ELR (cell line): ENCODE measurements around the gene TUBB8.
"Not testable (repeated sequence)": the region's sequence is repeated elsewhere in the genome, so short reads cannot be mapped to it uniquely, and the experiment has no call there.

Source experiments
- DNase-seq: peaks from one replicate; pipeline ENCODE4 v3.0.0-alpha.2; 2015; ENCODE audit warnings: low read depth

The TUBB8 gene

DNA sequence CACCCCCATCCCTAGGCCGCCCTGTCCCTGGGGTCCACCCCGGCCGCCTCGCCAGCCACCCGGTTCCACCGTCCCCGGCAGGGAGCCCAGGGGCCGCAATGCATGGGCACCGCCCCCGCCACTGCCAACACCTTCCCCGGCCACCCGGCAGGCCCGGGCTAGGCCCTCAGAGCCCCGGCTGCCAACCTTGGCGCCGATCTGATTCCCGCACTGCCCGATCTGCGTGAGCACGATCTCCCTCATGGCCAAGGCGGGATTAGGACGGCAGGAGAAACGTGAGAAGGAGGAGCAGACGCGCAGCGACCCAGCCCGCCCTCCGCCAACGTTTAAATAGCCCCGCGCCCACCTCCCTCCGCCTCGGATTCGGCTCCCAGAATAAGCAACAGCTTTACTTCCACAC, at the start of gene TUBB8:
Gene TUBB8 (minus strand): TSS at position 301 of the 400 bp plus-strand sequence. CDS start 58 bp downstream, at position 243.
- DNase-seq, result no peak

DNA sequence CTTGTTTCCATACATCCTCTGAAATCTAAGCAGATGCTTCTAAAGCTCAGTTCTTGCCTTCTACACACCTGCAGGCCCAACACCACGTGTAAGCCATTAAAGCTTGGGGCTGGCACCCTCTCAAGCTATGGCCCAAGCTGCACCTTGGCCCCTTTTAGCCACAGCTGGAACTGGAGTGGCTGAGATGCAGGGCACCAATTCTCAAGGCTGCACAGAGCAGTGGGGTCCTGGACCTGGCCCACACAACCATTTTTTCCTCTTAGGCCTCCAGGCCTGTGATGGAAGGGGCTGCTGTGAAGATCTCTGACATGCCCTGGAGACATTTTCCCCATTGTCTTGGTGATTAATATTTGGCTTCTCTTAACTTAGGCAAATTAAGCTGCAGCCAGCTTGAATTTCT, 47.4 kb upstream of the TUBB8 start:
- no peak for DNase-seq

DNA sequence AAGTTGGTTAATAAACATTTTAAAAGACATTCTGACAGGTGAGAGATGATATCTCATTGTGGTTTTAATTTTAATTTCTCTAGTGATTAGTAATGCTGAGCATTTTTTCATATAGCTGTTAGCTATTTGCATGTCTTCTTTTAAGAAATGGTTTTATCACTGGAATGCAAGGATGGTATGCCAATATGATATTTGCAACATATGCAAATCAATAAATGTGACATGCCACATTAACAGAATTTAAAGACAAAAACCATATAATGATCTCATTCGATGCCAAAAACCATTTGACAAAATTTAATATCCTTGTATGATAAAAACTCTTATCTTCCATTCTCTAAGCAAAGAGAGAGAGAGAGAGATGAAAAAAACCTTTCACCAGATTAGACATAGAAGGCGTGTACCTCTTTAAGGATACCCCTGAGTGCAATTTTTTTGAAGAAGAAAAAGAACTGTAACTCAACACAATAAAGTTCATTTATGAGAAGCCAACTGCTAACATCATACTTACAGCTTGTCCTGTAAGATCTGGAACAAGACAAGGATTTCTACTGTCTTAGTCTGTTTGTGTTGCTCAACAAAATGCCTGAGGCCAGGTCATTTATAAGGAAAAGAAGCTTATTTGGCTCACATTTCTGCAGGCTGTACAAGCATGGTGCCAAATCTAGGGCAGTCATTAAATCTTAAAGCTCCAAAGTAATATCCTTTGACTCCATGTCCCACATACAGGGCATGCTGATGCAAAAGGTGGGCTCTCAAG, 46.4 kb upstream of the TUBB8 start:
- no peak for DNase-seq

DNA sequence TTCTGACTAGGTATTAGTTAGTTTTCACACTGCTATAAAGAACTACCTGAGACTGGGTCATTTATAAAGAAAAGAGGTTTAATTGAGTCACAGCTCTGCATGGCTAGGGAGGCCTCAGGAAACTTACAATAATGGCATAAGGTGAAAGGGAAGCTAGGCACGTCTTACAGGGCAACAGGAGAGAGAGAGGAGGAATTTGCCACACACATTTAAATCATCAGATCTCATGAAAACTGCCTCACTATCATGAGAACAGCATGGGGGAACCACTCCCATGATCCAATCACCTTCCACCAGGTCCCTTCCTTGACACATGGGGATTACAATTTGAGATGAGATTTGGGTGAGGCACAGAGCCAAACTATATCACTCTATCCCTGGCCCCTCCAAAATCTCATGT, 45.5 kb upstream of the TUBB8 start:
- no peak for DNase-seq

DNA sequence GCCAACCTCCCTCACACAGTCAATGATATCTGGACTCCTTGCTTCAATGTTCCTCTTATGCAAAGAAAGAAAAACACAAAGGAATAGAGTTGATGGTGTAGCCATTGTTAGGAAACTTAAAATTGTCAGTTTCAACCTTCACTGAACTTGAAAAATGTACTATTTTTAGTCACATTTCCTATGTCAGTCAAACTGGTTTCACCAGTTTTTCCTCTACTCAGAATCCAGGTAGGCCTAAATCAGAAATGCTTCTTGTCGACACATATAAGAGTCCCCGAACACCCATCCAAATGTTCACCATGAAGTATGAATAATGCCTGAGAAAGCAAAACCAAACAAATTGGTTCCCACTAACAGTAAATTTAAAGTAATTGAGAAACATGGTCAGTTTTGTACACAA, 43.8 kb upstream of the TUBB8 start:
- no peak for DNase-seq

DNA sequence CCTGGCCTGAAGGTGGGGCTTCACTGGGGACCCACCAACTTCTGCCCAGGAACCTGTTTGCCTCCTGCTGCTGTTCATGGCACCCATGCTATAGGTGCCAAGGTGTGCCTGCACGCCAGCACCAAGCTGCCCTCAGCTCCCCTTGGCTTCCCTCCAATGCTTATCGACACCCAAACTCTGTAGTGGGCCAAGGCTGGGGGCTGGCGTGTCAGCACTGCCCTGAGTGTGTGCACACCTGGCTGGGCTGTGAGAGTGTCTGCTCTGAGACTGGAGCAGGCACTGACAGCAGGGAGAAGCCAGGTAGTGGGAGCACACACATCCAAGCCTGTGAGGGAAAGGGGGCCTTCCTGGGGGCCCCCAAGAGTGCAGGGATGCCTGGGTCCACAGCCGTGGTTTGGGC, 43.1 kb upstream of the TUBB8 start:
- no peak for DNase-seq

DNA sequence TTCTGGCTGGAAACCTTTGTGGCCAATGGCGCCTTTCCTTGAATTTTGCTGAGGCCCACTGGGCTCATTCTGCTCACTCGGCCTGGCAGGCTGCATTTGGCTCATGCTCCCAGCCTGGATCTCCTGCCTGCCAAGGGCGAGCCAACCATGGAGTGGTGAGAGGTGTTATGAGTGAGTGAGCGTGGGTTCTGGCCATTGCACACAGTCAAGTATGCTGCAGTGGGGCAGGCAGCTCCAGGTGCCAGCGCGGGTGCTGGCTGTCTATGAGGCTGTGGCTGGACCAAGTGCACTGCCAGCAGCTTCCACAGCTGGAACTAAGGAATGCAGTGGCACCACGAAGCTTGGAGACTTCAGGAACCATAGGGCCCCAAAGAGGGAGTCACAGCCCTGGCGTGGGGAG, 42.2 kb upstream of the TUBB8 start:
- DNase-seq, result no peak

DNA sequence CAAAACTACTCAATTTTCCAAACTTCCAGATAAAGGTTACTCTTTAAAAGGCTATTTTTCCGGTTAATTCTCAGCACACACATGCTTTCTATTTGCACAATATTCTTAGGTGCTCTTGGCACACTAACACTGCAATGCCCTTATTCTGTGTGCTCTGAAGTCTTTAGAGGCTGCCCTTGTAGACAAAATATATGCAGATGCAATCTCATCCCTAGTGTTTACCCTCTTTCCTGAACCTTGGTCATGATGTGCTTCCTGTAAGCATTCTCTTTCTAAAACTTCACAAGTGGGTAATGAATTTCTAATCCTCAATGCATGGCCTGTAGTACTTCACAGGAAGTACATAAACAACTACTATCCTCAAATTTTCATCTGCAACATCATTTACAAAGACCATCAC, 41.1 kb upstream of the TUBB8 start:
- DNase-seq, result no peak

DNA sequence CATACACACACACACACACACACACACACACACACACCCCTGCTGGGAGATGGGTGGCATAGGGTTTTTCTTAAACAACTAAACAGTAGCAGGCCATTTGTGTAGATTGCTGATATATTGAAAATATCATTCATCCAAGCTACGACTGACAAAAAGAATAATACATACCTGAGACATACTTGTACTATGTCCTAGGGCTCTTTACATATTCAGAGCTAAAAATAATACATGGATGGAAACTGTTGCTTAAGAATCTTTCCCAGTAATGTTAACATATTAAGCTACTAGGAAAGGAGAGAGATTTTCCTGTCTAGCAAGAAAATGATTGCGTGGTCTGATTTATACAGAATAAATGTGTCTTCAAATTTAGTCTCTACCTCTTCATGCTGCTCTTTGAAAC, 40.2 kb upstream of the TUBB8 start:
- no peak for DNase-seq

DNA sequence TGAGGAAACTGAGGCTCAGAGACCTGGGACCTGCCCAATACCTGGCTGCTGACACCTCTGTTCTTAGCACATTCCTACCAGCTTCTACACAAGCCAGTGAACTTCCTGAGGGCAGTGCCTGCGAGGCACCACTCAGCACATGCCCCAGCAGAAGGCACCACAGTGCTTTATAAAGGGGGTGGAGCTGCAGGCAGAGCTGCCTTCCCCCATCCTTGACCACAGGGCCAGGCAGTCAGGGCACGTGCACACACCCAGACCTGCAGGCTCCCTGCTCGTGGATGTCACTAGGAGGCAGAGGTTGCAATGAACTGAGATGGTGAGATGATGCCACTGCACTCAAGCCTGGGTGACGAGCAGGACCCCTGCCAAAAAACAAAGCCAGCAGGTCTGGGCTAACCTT, 39.2 kb upstream of the TUBB8 start:
- no peak for DNase-seq

DNA sequence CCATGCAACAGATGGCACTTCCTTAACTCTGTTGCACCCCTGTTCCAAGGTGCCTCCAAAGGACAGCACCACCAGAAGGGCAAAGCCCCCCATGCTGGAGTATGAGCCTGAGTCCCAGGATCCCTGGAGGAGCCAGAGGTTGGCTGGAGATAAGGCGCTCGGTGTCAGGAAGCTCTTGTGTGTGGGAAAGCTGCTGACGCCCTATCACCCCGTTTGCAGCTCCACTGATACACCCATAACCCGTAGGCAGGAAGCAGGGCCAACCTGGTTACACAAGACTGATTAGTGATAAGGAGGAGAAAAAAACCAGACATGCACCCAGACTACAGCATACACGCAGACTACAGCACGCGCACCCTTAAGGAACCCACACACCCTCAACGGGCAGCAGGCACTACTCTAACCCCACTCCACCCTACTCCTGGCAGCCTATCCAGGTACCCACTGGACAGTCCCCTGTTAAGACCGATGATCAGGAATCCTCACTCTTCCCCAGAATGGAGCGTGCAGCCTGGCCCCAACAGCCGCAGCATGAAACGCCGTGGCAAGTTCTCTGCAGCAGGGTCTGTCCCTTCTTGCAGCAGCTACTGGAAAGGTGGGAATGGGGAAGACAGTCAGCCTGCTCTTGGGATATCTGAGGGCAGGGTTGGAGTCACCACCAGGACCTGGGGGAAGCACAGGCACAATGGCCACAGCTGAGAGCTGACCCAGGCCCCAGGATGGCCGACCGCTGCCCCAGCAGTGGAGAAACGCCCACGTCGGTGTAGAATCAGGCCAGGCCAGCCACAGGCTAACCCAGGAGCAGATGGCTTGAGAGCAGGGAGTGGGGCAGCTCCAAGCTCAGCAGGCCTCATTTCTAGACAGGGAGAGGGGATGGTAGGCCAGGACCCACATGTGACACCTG, 38.3 kb upstream of the TUBB8 start:
- no peak for DNase-seq

DNA sequence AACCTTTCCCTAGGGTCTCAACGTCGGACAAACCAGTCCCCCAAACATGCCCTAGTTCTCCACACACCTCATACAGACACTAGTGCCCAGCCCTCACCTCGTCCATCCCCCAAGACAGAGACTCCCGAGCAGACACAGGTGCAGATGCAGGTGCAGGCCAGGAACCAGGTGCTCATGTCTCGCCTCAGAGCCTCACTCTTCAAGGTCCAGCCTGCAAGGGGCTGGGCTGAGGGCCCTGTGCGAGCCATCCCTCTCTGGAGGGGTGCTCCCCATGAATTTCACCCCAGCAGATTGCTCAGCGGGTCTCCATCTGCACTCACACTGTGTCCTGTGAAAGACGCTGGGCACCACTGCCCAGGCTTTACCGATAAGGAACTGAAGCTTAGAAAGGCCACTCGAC, 36.9 kb upstream of the TUBB8 start:
- DNase-seq, result no peak

DNA sequence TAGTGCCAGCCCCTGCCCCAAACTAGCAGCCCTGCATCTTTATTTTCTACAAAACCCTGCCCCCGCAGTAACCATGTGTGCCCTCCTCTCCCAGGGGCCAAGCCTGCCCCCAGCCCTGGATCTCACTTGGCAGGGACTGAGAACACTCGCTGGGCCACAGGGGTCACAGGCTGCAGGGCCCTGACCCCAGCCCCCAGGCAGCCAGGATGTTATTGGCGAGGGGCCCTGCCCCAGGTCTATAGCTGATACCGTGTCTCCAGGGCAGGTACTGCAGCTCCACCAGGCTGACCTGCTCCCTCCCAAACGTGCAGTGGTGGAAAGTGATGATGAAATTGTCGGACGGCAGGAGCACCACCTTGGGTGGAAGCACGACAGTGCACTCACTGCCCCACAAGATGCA, 35.9 kb upstream of the TUBB8 start:
- no peak for DNase-seq

DNA sequence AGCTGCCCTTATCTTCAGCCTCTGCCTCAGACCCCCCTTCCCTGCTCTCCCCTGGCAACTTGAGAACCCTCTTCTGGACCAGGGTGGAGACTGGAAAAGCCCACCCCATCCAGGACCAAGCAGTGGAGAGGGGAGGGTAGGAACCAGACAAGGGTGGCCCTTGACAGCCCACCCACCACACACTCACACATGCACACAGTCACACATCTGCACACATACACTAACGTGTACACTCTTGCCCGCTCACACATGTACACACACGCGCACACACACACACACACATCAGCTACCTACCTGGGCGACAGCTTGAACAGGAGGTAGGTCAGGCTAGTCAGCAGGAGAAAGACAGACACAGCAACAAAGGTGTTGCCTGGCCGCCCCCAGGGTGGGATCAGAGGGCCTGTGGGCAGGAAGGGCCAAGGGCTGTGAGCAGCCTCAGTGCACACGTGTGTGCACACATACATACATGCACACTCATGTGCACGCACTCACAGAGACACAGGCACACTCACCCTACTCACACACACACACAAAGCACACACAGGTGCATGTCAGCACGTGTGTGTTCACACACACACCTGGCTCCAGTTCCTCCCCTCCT, 34.9 kb upstream of the TUBB8 start:
- no peak for DNase-seq

DNA sequence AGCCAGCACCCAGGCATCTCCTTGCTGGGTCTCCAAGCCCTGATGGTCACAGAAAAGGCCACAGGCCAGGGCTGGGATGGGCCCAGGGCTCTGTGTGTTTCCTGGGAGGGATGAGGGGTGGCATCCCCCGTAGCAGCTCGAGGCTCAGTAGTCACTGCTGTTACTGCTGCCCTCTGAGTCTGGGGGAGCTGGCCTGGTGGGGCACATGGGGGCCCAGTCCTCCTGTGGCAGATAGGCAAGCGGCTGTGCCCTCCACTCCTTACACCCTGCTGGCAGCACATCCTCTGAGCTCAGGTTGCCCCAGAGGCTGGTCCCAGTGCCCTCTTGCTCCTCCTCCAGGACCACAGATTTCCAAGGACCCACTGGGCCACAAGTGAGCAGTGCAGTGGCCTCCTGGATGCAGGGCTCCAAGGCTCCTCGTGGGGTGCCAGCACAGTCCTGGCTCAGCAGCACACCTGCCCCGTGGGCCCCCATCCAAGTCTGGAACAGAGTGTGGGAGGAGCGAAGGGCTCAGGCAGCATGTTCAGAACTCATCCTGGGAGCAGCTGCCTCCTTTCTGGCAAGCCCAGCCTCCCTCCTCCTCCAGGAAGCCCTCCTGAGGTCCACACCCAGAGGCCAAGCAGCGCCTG, 31.5 kb upstream of the TUBB8 start:
- no peak for DNase-seq

DNA sequence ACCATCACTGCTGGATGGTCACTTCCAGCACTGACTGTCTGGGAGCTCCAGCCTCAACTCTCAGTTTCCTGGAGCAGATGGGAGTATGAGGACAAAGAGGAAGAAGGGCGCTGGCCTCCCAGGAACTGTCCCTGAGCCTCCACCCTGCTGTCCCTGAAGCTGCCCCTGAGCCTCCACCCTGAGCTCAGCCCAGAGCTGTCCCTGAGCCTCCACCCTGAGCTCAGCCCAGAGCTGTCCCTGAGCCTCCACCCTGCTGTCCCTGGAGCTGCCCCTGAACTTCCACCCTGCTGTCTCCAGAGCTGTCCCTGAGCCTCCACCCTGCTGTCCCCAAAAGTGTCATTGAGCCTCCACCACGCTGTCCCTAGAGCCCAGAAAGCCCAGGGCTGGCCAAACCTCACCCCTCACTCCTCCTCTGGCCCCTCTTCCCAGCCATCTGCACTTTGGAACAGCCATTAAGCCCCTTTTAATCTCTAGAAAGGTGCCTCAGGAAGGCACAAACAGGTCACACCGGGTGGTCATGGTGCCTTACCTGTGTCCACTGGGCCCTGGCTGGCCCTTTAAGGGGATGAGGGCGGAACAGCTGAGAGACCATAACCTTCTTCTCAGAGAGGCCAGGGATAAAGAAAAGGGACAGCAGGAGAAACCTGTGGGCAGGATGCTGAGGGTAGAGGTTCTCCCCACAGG, 30.6 kb upstream of the TUBB8 start:
- DNase-seq, result no peak

DNA sequence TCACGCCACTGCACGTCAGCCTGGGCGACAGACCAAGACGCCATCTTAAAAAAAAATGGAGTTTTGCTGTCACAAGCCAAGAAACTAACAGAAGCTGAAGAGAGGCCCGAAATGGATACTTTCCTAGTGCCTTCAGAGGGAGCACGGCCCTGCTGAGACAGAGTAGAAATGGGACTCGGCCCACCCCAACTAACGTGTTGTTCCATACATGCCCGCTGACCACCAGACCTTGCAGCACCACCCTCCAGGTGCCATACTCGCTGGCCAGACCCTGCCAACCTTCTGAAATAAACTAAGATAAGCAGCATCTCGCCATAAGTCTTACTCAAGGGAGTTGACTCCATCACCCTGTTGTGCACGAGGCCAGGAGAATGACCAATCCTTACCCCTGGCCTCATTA, 29.5 kb upstream of the TUBB8 start:
- DNase-seq, result no peak

DNA sequence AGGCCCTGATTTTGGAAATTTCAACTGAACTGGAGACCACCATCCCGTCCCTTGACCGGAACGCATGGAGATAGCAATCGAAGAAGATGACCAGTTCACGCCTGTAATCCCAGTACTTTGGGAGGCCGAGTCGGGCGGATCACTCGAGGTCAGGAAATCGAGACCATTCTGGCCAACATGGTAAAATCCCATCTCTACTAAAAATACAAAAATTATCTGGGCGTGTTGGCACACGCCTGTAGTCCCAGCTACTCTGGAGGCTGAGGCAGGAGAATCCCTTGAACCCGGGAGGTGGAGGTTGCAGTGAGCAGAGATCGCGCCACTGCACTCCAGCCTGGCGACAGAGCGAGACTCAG, 25.1 kb upstream of the TUBB8 start:
- not testable (repeated sequence) for DNase-seq

DNA sequence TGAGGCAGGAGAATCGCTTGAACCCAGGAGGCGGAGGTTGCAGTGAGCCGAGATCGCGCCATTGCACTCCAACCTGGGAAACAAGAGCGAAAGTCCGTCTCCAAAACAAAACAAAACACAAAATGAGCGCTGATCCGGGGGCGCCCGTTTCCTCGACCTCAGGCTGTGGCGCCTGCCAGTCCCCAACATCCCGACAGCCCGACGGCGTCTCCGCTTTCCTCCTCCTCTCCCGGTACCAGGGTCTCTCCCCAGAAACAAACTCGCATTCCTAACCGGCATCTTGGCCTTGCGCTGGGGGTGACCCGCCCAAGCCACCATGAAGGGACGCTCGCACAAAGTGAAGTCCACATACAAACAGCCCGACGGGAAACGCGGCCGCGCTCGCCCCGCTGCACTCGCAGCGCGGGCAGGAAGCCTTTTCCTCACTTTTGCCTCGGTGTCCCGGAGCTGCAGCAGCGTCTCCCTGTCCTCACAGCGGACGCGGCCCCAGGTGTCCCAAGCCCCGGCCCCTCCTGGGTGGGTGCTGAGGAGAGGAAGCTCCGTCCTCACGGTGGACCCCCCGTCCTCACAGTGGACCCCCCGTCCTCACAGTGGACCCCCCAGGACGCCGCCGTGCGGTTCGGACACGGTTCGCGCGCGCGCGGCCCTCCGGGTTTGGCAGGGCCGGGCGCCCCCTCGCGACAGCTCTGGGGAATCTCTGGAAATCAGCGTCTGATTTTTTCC, 24.6 kb upstream of the TUBB8 start:
- peak; percentile 66 for DNase-seq

DNA sequence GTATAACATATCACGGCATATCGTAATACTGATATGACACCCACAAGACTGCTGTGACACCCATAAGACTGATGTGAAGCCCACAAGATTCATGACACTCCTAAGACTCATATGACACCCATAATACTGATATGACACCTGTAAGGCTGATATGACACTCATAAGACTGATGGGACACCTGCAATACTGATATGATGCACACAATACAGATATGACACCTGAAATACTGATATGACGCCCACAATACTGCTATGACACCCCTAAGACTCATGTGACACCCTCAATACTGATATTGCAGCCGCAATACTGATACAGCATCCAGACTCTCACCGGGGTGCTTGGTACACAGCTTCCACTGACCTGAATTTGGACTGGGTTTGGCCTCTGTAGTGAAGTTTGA, 19.1 kb upstream of the TUBB8 start:
- DNase-seq, result not testable (repeated sequence)

DNA sequence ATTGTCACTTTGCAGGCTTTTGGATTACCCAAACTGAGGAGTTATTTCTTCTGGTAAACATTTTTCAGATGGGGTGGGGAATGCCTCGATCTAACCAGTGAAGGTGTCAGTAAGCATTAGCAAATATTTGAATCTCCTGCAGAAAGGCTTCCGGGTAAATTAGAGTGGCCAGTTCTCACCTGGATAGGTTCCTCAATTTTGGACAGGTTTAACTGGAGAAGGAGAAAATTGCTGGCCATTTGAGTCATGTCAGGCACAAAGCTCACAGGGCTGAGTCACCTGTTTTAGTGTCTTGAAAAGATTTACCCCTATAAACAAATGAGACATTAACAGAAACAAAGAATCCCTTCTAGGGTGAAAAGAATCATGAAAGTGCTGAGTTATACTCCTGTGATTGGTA, 830 bp upstream of the TUBB8 start:
- DNase-seq, result peak; percentile 19
